Suppressor macrophage (primary cell): ENCODE results near the gene DLX6.

ENCODE experiments used
- DNase-seq, 4 experiments: peaks; one replicate each; pipeline ENCODE4 v3.0.0-alpha.2; 2020 to 2022

The DLX6 gene

GRCh38 chr7:97011536-97012364 lies 6.4 kb downstream of the DLX6 start:
- DNase-seq: no peak

GRCh38 chr7:97012365-97013133 lies 7.2 kb downstream of the DLX6 start:
- no peak for DNase-seq

GRCh38 chr7:97013134-97013844 lies 7.9 kb downstream of the DLX6 start:
- no peak for DNase-seq

GRCh38 chr7:97013845-97014134 lies 8.4 kb downstream of the DLX6 start:
- DNase-seq: no peak

GRCh38 chr7:97014145-97014750 lies 8.9 kb downstream of the DLX6 start:
- DNase-seq: no peak

- no peak for DNase-seq
Measured at GRCh38 chr7:97015279-97015678, 9.9 kb downstream of the DLX6 start.

GRCh38 chr7:97015756-97016380 lies 10.5 kb downstream of the DLX6 start:
- DNase-seq: no peak

- DNase-seq: no peak
Measured at GRCh38 chr7:97016381-97017191, 11.2 kb downstream of the DLX6 start.

GRCh38 chr7:97017192-97018125 lies 12.1 kb downstream of the DLX6 start:
- no peak for DNase-seq

- DNase-seq: no peak
Measured at GRCh38 chr7:97018126-97018601, 12.8 kb downstream of the DLX6 start.

GRCh38 chr7:97018791-97019531 lies 13.6 kb downstream of the DLX6 start:
- no peak for DNase-seq

GRCh38 chr7:97019710-97020225 lies 14.4 kb downstream of the DLX6 start:
- no peak for DNase-seq

GRCh38 chr7:97020601-97020995 lies 15.2 kb downstream of the DLX6 start:
- no peak for DNase-seq

- no peak for DNase-seq
Measured at GRCh38 chr7:97020996-97021746, 15.8 kb downstream of the DLX6 start.

GRCh38 chr7:97021747-97022490 lies 16.6 kb downstream of the DLX6 start:
- DNase-seq: no peak

GRCh38 chr7:97022491-97023306 lies 17.3 kb downstream of the DLX6 start:
- DNase-seq: no peak
